Measurements from ENCODE around the gene GPATCH8. TPM values are rescaled to one million over a fixed set of nuclear protein-coding genes. Genes with fewer than 3 reads are reported as not detected.

Gene GPATCH8
- total RNA-seq, 1 experiment from 2014 or later, result 33.8 TPM

GRCh38 chr17:44436336-44436735 lies 66.9 kb downstream of the GPATCH8 start:
- Histone ChIP-seq H3K36me3 (ENCODE audit: insufficient read depth, low read length, poor library complexity, severe bottlenecking) (peaks cover 6% of the 10 kb centered on the region), H3K27me3 (replicated peaks; ENCODE audit: insufficient read depth, low read depth, low read length, poor library complexity) (no peaks in the 10 kb centered on the region), H3K4me3 (ENCODE audit: low read depth, low read length, poor library complexity, severe bottlenecking) (no peak overlapping the region), H3K4me1 (ENCODE audit: insufficient read depth, low read length, poor library complexity, severe bottlenecking) (peaks cover 5% of the 10 kb centered on the region), H3K27ac (ENCODE audit: low read depth, low read length, poor library complexity, severe bottlenecking) (no peak overlapping the region), H3K9me3 (ENCODE audit: low read depth, low read length, poor library complexity, severe bottlenecking) (no peaks in the 10 kb centered on the region)
- no peak for DNase-seq (ENCODE audit: low spot score)
- BruUV-seq (replicated peaks), result no TSS peak
- POLR2A ChIA-PET (ENCODE audit: low non-redundant PET), result no interaction called here
- intact Hi-C loops (cut with micrococcal nuclease; ENCODE audit: unreplicated experiment), result no loop called here
- CTCF ChIA-PET, result no interaction called here
- TF ChIP-seq EZH2 (IDR thresholded peaks at IDR 0.05; ENCODE audit: borderline replicate concordance, low read depth, low read length, poor library complexity, severe bottlenecking), result no peak
- no peak for TF ChIP-seq CTCF (conservative IDR thresholded peaks at IDR 0.05; ENCODE audit: low read depth, low read length)

DNA sequence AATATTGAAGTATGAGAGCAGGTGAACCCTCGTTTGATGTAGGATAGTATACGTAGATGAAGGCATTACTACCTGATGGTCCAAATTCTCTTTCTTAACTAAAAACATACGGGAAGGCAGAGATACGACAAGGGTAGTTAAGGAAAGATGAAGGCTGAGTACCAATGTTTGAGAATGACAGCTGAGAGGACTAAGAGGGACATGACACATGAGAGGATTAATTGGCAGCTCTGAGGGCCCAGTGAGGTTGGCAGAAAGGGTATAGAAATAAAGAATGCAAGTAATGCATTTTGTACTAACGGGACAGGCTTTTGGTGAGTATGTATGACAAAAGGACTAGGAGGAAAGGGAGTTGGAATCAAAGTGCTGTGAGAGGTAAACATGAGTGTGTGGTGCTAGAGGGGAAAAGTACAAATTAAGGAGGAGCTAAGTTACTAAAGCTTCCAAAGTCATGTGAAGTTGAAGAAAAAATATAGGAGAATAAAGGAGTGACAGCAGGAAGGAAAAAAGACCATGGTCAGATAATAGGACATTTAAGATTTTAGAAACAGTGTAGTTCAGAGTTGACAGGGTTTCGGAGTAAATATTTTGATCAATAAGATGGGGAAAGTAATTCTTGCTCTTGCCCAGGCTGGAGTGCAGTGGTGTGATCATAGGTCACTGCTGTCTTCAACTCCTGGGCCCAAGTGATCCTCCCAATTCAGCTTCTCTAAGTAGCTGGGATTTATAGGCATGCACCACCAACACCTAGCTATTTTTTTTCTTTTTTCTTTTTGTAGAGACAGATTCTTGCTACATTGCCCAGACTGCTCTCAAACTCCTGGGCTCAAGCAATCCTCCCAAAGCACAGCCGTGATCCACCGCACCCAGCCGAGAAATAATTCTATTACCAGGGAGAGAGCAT lies 70.7 kb downstream of the GPATCH8 start:
- no peak for TF ChIP-seq CTCF (conservative IDR thresholded peaks at IDR 0.05; ENCODE audit: low read depth, low read length)
- TF ChIP-seq EZH2 (IDR thresholded peaks at IDR 0.05; ENCODE audit: borderline replicate concordance, low read depth, low read length, poor library complexity, severe bottlenecking), result no peak
- peaks cover 6% of the 10 kb centered on the region for H3K36me3 ChIP-seq (ENCODE audit: insufficient read depth, low read length, poor library complexity, severe bottlenecking)
- H3K27ac ChIP-seq (ENCODE audit: low read depth, low read length, poor library complexity, severe bottlenecking), result no peak overlapping the region
- intact Hi-C loops (cut with micrococcal nuclease; ENCODE audit: unreplicated experiment), result no loop called here
- no peaks in the 10 kb centered on the region for H3K27me3 ChIP-seq (replicated peaks; ENCODE audit: insufficient read depth, low read depth, low read length, poor library complexity)
- no TSS peak for BruUV-seq (replicated peaks)
- ChIA-PET CTCF (no interaction called here), POLR2A (ENCODE audit: low non-redundant PET) (no interaction called here)
- no peaks in the 10 kb centered on the region for H3K4me1 ChIP-seq (ENCODE audit: insufficient read depth, low read length, poor library complexity, severe bottlenecking)
- no peak overlapping the region for H3K4me3 ChIP-seq (ENCODE audit: low read depth, low read length, poor library complexity, severe bottlenecking)
- no peaks in the 10 kb centered on the region for H3K9me3 ChIP-seq (ENCODE audit: low read depth, low read length, poor library complexity, severe bottlenecking)
- DNase-seq (ENCODE audit: low spot score), result no peak

GRCh38 chr17:44424828-44425461 lies 78.3 kb downstream of the GPATCH8 start:
- intact Hi-C loops (cut with micrococcal nuclease; ENCODE audit: unreplicated experiment), result no loop called here
- no TSS peak for BruUV-seq (replicated peaks)

More at GRCh38 chr17:44424828-44425461, 78.3 kb downstream of the GPATCH8 start:
- H3K4me3 ChIP-seq (ENCODE audit: low read depth, low read length, poor library complexity, severe bottlenecking), result no peak overlapping the region
- TF ChIP-seq CTCF (conservative IDR thresholded peaks at IDR 0.05; ENCODE audit: low read depth, low read length) (no peak), EZH2 (IDR thresholded peaks at IDR 0.05; ENCODE audit: borderline replicate concordance, low read depth, low read length, poor library complexity, severe bottlenecking) (no peak)
- H3K36me3 ChIP-seq (ENCODE audit: insufficient read depth, low read length, poor library complexity, severe bottlenecking), result no peaks in the 10 kb centered on the region
- H3K27ac ChIP-seq (ENCODE audit: low read depth, low read length, poor library complexity, severe bottlenecking), result no peak overlapping the region
- no peak for DNase-seq (ENCODE audit: low spot score)
- no peaks in the 10 kb centered on the region for H3K27me3 ChIP-seq (replicated peaks; ENCODE audit: insufficient read depth, low read depth, low read length, poor library complexity)
- no peaks in the 10 kb centered on the region for H3K9me3 ChIP-seq (ENCODE audit: low read depth, low read length, poor library complexity, severe bottlenecking)
- H3K4me1 ChIP-seq (ENCODE audit: insufficient read depth, low read length, poor library complexity, severe bottlenecking), result no peaks in the 10 kb centered on the region
- ChIA-PET CTCF (no interaction called here), POLR2A (ENCODE audit: low non-redundant PET) (no interaction called here)
